GM21423 (cell line): ENCODE data around the gene FLVCR2.
"Not testable (repeated sequence)": the region's sequence is repeated elsewhere in the genome, so short reads cannot be mapped to it uniquely, and the experiment has no call there.

Experiments used
- ATAC-seq: cut with Tn5 transposase; IDR thresholded peaks from one replicate; pipeline ENCODE4 v1.9.1; 2021; ENCODE audit warnings: mild to moderate bottlenecking, moderate library complexity; ENCODE audit not compliant: unreplicated experiment

FLVCR2 gene

GRCh38 chr14:75589931-75590330 is 11.5 kb downstream of the FLVCR2 start:
- ATAC-seq: no peak

- ATAC-seq: no peak
These were observed 13.0 kb downstream of the FLVCR2 start for GRCh38 chr14:75591331-75591946.

GRCh38 chr14:75591987-75592575 is 13.7 kb downstream of the FLVCR2 start:
- no peak for ATAC-seq

- ATAC-seq: no peak
These were observed 16.8 kb downstream of the FLVCR2 start for GRCh38 chr14:75595226-75595625.

GRCh38 chr14:75597149-75597548 is 18.7 kb downstream of the FLVCR2 start:
- no peak for ATAC-seq

GRCh38 chr14:75600100-75600499 is 21.7 kb downstream of the FLVCR2 start:
- not testable (repeated sequence) for ATAC-seq

- ATAC-seq: not testable (repeated sequence)
These were observed 22.6 kb downstream of the FLVCR2 start for GRCh38 chr14:75601061-75601460.

GRCh38 chr14:75602503-75602902 is 24.1 kb downstream of the FLVCR2 start:
- ATAC-seq: no peak

GRCh38 chr14:75604979-75605851 is 26.8 kb downstream of the FLVCR2 start:
- ATAC-seq: no peak

GRCh38 chr14:75605916-75606315 is 27.5 kb downstream of the FLVCR2 start:
- no peak for ATAC-seq

GRCh38 chr14:75607044-75607443 is 28.6 kb downstream of the FLVCR2 start:
- ATAC-seq: no peak

- ATAC-seq: no peak
These were observed 29.6 kb downstream of the FLVCR2 start for GRCh38 chr14:75607842-75608640.

GRCh38 chr14:75609116-75609515 is 30.7 kb downstream of the FLVCR2 start:
- no peak for ATAC-seq

GRCh38 chr14:75609606-75610475 is 31.4 kb downstream of the FLVCR2 start:
- no peak for ATAC-seq

GRCh38 chr14:75610834-75611233 is 32.4 kb downstream of the FLVCR2 start:
- no peak for ATAC-seq

GRCh38 chr14:75612157-75612556 is 33.7 kb downstream of the FLVCR2 start:
- no peak for ATAC-seq

- no peak for ATAC-seq
These were observed 35.8 kb downstream of the FLVCR2 start for GRCh38 chr14:75614179-75614578.

- no peak for ATAC-seq
These were observed 36.8 kb downstream of the FLVCR2 start for GRCh38 chr14:75615200-75615599.

- ATAC-seq: no peak
These were observed 41.1 kb downstream of the FLVCR2 start for GRCh38 chr14:75619548-75619947.

GRCh38 chr14:75625034-75625433 is 46.6 kb downstream of the FLVCR2 start:
- ATAC-seq: no peak
